Neural cell (in vitro differentiated cells): ENCODE results near the gene ADAMTS19. TPM values are rescaled to one million over a fixed set of nuclear protein-coding genes. Genes with fewer than 3 reads are reported as not detected.

Experiments
- H2AFZ ChIP-seq: fragments of 200-600, 300-800 bp; sonication (generic), shearing (Covaris generic); 2 replicates; pipeline ENCODE4 v1.6.0; 2014; ENCODE audit warnings: low read depth, mild to moderate bottlenecking, antibody characterized with exemption, low read length, moderate library complexity
- H3F3A ChIP-seq: fragments of 200-600 bp; shearing (Covaris generic); 2 replicates; pipeline ENCODE4 v1.6.1; 2016; ENCODE audit warnings: mild to moderate bottlenecking, moderate library complexity, mixed read lengths, antibody characterized with exemption, low read length; ENCODE audit not compliant: insufficient read depth, poor library complexity, severe bottlenecking
- H3K27ac ChIP-seq: fragments of 200-600, 300-800 bp; sonication (generic), shearing (Covaris generic); 2 replicates; pipeline ENCODE4 v1.5.1; 2014; ENCODE audit warnings: mild to moderate bottlenecking, low read length, moderate library complexity
- H3K27me3 ChIP-seq: fragments of 300-800, 200-600 bp; sonication (generic), shearing (Covaris generic); 2 replicates; pipeline ENCODE4 v1.6.0; 2014; ENCODE audit warnings: mild to moderate bottlenecking, low read depth, low read length, moderate library complexity; ENCODE audit not compliant: insufficient read depth
- H3K36me3 ChIP-seq: fragments of 300-800, 200-600 bp; sonication (generic), shearing (Covaris generic); 2 replicates; pipeline ENCODE4 v1.5.1; 2014; ENCODE audit warnings: mild to moderate bottlenecking, antibody characterized with exemption, low read length, moderate library complexity; ENCODE audit not compliant: insufficient read depth
- H3K4me2 ChIP-seq: fragments of 300-800, 200-600 bp; sonication (generic), shearing (Covaris generic); 2 replicates; pipeline ENCODE4 v1.6.0; 2014; ENCODE audit warnings: mild to moderate bottlenecking, low read length
- H3K4me3 ChIP-seq: fragments of 300-800, 200-600 bp; sonication (generic), shearing (Covaris generic); 2 replicates; pipeline ENCODE4 v1.5.1; 2014; ENCODE audit warnings: mild to moderate bottlenecking, low read length, moderate library complexity
- H3K79me2 ChIP-seq: fragments of 200-600 bp; shearing (Covaris generic); replicated peaks from 2 replicates; pipeline ENCODE4 v1.6.0; 2014; ENCODE audit warnings: mild to moderate bottlenecking, low read length, moderate library complexity; ENCODE audit not compliant: insufficient read depth
- H3K9ac ChIP-seq: fragments of 300-800, 200-600 bp; sonication (generic), shearing (Covaris generic); 2 replicates; pipeline ENCODE4 v1.6.1; 2016; ENCODE audit warnings: mild to moderate bottlenecking, low read length, mixed read lengths
- H3K9me2 ChIP-seq: fragments of 200-600 bp; shearing (Covaris generic); 2 replicates; pipeline ENCODE4 v1.6.1; 2016; ENCODE audit warnings: mild to moderate bottlenecking, low read length, mixed read lengths; ENCODE audit not compliant: insufficient read depth
- H3K9me3 ChIP-seq: fragments of 200-600, 300-800 bp; sonication (generic), shearing (Covaris generic); 2 replicates; pipeline ENCODE4 v1.6.1; 2016; ENCODE audit warnings: mild to moderate bottlenecking, mixed run types, low read length, moderate library complexity, mixed read lengths
- H4K20me1 ChIP-seq: fragments of 200-600 bp; shearing (Covaris generic); 2 replicates; pipeline ENCODE4 v1.6.1; 2016; ENCODE audit warnings: mild to moderate bottlenecking, mixed run types; ENCODE audit not compliant: insufficient read depth
- EP300 ChIP-seq: fragments of 450-650 bp; conservative IDR thresholded peaks from 2 replicates; pipeline ENCODE4 v1.6.1; 2014; ENCODE audit warnings: antibody characterized with exemption, mild to moderate bottlenecking, moderate library complexity; ENCODE audit not compliant: poor library complexity, severe bottlenecking
- EZH2 ChIP-seq: fragments of 200-600, 300-800 bp; shearing (Covaris generic), sonication (generic); IDR thresholded peaks from 2 replicates; pipeline ENCODE4 v1.6.1; 2014; ENCODE audit warnings: antibody characterized with exemption, low read length, borderline replicate concordance, mild to moderate bottlenecking; ENCODE audit not compliant: insufficient read depth, poor library complexity, severe bottlenecking
- MXI1 ChIP-seq: fragments of 450-650 bp; conservative IDR thresholded peaks from 2 replicates; pipeline ENCODE4 v1.6.1; 2014; ENCODE audit warnings: antibody characterized with exemption, mild to moderate bottlenecking; ENCODE audit not compliant: poor library complexity, severe bottlenecking
- POLR2AphosphoS5 ChIP-seq: IDR thresholded peaks from 2 replicates; pipeline ENCODE4 v1.6.1; 2012
- RAD21 ChIP-seq: fragments of 450-650 bp; conservative IDR thresholded peaks from 2 replicates; pipeline ENCODE4 v1.6.1; 2014; ENCODE audit warnings: antibody characterized with exemption, mild to moderate bottlenecking, moderate library complexity
- SMC3 ChIP-seq: fragments of 450-650 bp; conservative IDR thresholded peaks from 2 replicates; pipeline ENCODE4 v1.6.1; 2014; ENCODE audit warnings: antibody characterized with exemption, mild to moderate bottlenecking, moderate library complexity; ENCODE audit not compliant: poor library complexity
- TAF1 ChIP-seq: IDR thresholded peaks from 2 replicates; pipeline ENCODE4 v1.6.1; 2012; ENCODE audit warnings: low read depth
- polyA plus RNA-seq: library from polyadenylated mRNA; depleted of rRNA; stranded (reverse); fragments of >200 nt; gene quantifications from 2 replicates; pipeline ENCODE4 v1.2.3, GENCODE V29; 2014
- TF ChIP-seq, protein P1 (sequence below): fragments of 450-650 bp; IDR thresholded peaks from 2 replicates; pipeline ENCODE4 v1.5.1; 2014; ENCODE audit warnings: antibody characterized with exemption, mild to moderate bottlenecking, moderate library complexity; ENCODE audit not compliant: poor library complexity, severe bottlenecking
- TF ChIP-seq, protein P2 (sequence below): IDR thresholded peaks from 2 replicates; pipeline ENCODE4 v1.6.1; 2012; ENCODE audit warnings: borderline replicate concordance

Gene ADAMTS19
- polyA plus RNA-seq, 1 donor from 2014 or later = 0.12 TPM

DNA sequence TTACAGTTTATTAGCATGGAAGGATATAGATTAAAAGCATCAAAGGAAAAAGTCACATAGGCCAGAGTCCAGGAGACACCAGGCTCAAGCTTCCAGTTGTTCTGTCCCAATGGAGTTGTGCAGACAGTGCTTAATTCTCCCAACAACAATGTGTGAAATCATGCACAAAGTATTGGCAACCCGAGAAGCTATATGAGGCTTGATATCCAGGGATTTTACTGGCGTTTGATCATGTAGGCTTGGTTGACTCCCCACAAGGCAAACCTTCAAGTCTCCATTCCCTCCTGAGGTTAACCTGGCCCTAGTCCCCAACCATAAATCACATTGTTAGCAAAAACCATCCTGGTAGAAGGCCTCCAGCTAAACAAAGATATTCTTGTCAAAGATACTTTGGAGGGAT lies 141.5 kb downstream of the ADAMTS19 start:
- H3K36me3 ChIP-seq = no peaks in the 10 kb centered on the region
- no peaks in the 10 kb centered on the region for H3K27me3 ChIP-seq
- no peak overlapping the region for H3K4me2 ChIP-seq
- H3F3A ChIP-seq = no peaks in the 10 kb centered on the region
- H3K9ac ChIP-seq = no peak overlapping the region
- H2AFZ ChIP-seq = no peak overlapping the region
- TF ChIP-seq SMC3 (no peak), EP300 (no peak), RAD21 (no peak), EZH2 (no peak), MXI1 (no peak), POLR2AphosphoS5 (no peak), TAF1 (no peak)
- TF ChIP-seq, protein P1, sequence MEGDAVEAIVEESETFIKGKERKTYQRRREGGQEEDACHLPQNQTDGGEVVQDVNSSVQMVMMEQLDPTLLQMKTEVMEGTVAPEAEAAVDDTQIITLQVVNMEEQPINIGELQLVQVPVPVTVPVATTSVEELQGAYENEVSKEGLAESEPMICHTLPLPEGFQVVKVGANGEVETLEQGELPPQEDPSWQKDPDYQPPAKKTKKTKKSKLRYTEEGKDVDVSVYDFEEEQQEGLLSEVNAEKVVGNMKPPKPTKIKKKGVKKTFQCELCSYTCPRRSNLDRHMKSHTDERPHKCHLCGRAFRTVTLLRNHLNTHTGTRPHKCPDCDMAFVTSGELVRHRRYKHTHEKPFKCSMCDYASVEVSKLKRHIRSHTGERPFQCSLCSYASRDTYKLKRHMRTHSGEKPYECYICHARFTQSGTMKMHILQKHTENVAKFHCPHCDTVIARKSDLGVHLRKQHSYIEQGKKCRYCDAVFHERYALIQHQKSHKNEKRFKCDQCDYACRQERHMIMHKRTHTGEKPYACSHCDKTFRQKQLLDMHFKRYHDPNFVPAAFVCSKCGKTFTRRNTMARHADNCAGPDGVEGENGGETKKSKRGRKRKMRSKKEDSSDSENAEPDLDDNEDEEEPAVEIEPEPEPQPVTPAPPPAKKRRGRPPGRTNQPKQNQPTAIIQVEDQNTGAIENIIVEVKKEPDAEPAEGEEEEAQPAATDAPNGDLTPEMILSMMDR = no peak
- TF ChIP-seq, protein P2, sequence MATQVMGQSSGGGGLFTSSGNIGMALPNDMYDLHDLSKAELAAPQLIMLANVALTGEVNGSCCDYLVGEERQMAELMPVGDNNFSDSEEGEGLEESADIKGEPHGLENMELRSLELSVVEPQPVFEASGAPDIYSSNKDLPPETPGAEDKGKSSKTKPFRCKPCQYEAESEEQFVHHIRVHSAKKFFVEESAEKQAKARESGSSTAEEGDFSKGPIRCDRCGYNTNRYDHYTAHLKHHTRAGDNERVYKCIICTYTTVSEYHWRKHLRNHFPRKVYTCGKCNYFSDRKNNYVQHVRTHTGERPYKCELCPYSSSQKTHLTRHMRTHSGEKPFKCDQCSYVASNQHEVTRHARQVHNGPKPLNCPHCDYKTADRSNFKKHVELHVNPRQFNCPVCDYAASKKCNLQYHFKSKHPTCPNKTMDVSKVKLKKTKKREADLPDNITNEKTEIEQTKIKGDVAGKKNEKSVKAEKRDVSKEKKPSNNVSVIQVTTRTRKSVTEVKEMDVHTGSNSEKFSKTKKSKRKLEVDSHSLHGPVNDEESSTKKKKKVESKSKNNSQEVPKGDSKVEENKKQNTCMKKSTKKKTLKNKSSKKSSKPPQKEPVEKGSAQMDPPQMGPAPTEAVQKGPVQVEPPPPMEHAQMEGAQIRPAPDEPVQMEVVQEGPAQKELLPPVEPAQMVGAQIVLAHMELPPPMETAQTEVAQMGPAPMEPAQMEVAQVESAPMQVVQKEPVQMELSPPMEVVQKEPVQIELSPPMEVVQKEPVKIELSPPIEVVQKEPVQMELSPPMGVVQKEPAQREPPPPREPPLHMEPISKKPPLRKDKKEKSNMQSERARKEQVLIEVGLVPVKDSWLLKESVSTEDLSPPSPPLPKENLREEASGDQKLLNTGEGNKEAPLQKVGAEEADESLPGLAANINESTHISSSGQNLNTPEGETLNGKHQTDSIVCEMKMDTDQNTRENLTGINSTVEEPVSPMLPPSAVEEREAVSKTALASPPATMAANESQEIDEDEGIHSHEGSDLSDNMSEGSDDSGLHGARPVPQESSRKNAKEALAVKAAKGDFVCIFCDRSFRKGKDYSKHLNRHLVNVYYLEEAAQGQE = no peak
- H3K27ac ChIP-seq = no peak overlapping the region
- H3K9me3 ChIP-seq = no peaks in the 10 kb centered on the region
- H3K9me2 ChIP-seq = no peaks in the 10 kb centered on the region
- no peaks in the 10 kb centered on the region for H4K20me1 ChIP-seq
- H3K4me3 ChIP-seq = no peak overlapping the region
- H3K79me2 ChIP-seq = no peaks in the 10 kb centered on the region

GRCh38 chr5:129608350-129608749 lies 148.3 kb downstream of the ADAMTS19 start:
- H3K9ac ChIP-seq = no peak overlapping the region
- no peaks in the 10 kb centered on the region for H4K20me1 ChIP-seq
- H3K36me3 ChIP-seq = no peaks in the 10 kb centered on the region
- H2AFZ ChIP-seq = no peak overlapping the region
- no peaks in the 10 kb centered on the region for H3K9me2 ChIP-seq
- TF ChIP-seq EZH2 = no peak
- no peak for TF ChIP-seq RAD21
- no peak for TF ChIP-seq EP300
- TF ChIP-seq, protein P2 = no peak
- TF ChIP-seq MXI1 = no peak
- TF ChIP-seq, protein P1 = no peak
- TF ChIP-seq POLR2AphosphoS5 = no peak
- no peak for TF ChIP-seq SMC3
- no peak for TF ChIP-seq TAF1
- H3K27me3 ChIP-seq = no peaks in the 10 kb centered on the region
- no peak overlapping the region for H3K4me2 ChIP-seq
- no peaks in the 10 kb centered on the region for H3F3A ChIP-seq
- H3K4me3 ChIP-seq = no peak overlapping the region
- H3K79me2 ChIP-seq = no peaks in the 10 kb centered on the region
- no peak overlapping the region for H3K27ac ChIP-seq
- no peaks in the 10 kb centered on the region for H3K9me3 ChIP-seq
